HG03280 (cell line): Measurements from ENCODE around the gene SLC8B1.

Experiments
- ATAC-seq: cut with Tn5 transposase; IDR thresholded peaks from one replicate; pipeline ENCODE4 v1.9.1; 2021; ENCODE audit warnings: mild to moderate bottlenecking, moderate library complexity; ENCODE audit not compliant: unreplicated experiment

SLC8B1 gene

DNA sequence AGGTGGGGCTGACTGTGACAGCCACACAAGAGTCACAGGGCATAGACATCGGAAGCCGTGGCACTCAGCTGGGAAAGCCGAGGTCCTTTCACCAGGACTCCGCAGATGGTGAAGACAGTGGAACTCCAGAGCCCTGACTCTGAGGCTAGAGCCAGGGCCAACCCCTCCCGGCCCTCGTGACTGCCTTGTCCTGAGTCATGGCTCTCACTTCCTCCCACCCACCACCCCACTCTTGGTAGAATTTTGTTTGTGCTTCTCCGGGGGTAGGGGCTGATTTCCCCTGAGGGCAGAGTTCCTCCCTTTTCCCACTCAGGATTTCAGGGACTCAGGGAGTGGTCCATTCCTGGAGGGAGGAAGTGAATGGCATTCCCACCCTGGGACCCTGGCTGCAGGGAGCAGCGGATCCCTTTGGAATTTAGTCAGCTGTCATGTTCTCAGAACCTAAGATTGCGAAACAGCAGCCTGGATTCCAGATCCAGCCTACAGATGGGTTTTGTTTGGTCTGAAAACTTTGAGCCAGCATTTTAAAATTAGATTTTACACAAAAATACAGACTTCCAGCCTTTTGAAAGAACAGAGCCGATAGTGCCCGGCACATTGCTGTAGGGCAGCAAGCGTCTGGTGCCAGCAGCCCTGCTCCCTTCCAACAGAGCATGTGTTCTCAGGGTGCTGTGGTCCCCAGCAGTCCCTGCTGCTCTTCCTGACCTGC, 62.9 kb downstream of the SLC8B1 start:
- ATAC-seq = no peak

DNA sequence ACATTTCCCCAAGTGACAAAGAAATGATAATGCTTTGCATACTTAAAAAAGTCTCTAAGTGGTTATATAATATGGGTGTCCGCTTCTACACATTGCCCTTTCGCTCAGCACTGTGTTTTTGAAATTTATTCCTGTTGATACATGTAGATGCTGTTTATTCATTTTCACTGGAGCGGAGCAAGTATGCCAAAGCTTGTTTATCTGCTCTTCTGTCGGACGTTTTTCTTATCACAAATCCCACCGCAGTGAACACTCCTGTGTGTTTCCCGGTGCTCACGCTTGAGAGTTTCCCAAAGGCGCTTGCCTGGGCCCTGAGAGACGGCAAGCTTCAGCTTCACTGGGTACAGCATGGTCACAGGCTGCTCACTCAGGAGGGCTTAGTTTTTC, 63.5 kb downstream of the SLC8B1 start:
- ATAC-seq = no peak

DNA sequence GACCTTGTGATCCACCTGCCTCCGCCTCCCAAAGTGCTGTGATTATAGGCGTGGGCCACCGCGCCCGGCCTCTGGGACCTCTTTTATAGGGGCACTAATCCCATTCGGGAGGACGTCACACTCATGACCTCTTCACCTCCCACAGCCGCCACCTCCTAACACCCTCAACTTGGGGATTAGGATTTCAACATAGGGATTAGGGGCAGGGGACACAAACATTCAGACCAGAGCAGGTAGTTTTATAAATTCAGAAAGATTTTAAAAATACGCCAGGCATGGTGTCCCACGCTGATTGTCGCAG, 64.2 kb downstream of the SLC8B1 start:
- ATAC-seq = no peak

- ATAC-seq = no peak
Observed at GRCh38 chr12:113269257-113269943, 65.5 kb downstream of the SLC8B1 start.

DNA sequence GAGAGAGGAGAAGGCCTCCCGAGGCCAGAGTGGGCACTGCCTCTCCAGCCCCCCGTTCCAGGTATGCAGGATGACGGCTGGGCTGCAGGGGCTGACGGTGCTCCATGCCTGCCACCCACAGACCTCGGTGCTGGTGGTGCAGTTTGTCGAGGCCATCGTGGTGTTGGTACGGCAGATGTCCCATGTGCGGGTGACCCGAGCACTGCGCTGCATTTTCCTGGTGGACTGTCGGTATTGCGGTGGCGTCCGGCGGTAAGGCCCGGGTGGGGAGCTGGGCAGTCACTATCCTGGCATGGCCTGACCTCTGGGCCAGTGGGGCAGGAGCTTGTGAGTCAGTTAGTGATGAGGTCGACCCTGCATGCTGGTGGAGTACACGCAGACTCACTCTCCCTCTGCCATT, 66.3 kb downstream of the SLC8B1 start:
- no peak for ATAC-seq

DNA sequence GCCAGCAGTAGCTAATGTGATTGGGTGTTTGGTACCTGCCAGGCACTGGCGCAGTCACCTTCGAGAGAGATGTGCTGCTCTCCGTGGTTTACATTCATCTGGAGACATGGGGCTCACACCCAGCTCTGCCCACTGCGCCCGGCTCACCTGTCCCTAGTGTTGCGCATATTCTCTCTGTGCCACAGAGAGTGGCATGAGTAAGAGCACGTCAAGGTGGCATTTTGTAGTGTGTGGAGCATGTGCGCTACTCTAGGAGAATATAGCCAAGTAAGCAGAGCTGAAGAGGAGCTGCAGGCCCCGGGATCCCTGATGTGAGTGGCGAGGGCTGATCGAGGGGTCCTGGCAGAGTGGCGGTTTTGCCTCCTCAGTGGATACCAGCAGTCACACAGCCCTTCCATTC, 66.8 kb downstream of the SLC8B1 start:
- ATAC-seq = no peak

DNA sequence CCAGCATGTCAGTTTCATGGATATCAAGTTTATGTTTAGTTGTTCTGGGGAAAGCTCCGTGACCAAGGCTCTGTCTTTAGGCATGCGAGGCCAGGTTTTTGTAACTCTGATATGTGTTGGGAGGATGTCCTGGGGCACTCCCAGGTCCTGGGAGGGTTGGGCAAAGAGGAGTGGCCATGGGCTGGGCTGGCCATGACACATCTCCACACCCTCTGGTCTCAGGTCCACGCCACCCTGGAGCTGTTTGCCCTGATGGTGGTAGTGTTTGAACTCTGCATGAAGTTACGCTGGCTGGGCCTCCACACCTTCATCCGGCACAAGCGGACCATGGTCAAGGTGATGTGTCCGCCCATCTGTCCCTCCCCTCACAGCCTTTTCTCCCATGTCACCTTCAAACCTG, 67.3 kb downstream of the SLC8B1 start:
- no peak for ATAC-seq

DNA sequence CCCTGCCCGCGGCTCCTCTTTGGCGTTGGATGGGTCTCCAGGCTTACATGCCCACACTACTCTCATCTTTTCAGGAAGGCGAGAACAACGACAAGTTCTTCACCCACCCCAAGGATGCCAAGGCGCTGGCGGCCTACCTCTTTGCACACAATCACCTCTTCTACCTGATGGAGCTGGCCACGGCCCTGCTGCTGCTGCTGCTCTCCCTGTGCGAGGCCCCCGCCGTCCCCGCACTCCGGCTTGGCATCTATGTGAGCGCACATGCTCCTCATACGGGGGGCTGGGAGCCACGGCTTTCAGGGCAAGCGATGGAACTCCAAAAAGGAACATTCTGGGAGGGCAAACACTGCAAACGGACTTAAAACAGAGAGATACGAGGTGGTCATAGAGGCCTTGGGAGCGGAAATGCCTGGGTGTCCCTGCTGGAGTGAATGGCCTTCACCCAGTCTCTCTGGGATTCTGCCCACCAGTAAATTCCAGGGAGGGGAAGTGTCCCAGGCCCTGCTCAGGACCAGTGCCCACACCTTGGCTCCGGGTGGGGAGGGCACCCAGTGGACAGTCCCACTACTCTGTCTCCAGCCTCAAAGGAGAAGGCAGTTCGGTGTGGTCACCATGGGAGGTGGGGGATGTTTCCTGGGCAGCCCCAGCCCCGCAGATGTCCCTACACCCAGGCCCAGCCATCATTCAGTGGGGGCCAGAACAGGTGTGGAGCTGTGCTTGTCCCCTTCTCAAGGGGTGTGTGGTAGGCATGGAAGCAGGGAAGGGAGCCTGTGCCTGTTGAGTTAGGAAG, 68.6 kb downstream of the SLC8B1 start:
- ATAC-seq = no peak

GRCh38 chr12:113263431-113263963, 71.4 kb downstream of the SLC8B1 start:
- ATAC-seq = no peak

DNA sequence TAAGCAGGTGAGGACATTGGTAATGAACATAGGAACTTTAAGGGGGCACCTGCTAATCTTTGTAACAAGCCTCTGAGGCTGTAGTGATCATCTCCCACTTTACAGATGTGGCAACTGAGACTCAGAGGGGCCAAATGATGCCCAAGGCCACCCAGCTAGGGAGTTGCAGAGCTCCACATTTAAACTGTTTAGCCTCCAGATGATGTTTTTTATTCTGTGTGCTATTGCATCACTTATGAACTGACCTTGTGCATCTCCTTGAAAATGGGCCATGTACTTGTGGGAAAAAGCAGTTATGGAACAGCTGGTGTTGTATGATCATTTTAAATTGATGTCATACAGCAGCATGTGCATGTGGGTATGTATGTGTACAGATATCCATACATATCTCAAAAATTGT, 72.2 kb downstream of the SLC8B1 start:
- no peak for ATAC-seq

DNA sequence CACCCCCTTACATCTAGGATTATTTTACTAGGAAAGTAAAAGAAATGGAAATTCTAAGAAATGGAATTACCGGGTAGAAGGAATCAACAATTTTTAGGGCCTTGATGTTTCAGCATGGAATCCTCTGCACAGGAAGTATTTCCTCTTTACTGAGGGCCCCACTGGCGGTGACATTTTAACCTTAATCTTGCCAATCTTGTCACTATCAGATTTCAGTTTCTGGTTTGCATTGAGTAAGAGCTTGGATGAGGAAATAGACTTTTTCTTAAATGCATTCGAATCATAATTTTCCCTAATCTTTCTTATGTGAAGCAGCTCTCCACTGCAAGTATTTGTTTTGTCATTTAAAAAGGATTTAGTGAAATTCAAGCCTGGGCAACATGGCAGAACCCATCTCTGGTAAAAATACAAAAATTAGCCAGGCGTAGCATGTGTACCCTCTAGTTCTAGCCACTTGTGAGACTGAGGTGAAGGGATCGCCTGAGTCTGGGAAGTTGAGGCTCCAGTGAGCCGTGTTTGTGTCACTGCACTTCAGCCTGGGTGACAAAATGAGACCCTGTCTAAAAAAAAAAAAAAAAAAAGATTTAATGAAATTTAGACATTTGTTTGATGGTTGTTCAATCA, 73.0 kb downstream of the SLC8B1 start:
- ATAC-seq = no peak

GRCh38 chr12:113260636-113261300, 74.1 kb downstream of the SLC8B1 start:
- ATAC-seq = no peak

- ATAC-seq = no peak
Observed at GRCh38 chr12:113260127-113260526, 74.8 kb downstream of the SLC8B1 start.

- no peak for ATAC-seq
Observed at GRCh38 chr12:113257564-113257963, 77.3 kb downstream of the SLC8B1 start.

GRCh38 chr12:113254298-113254697, 80.6 kb downstream of the SLC8B1 start:
- no peak for ATAC-seq

DNA sequence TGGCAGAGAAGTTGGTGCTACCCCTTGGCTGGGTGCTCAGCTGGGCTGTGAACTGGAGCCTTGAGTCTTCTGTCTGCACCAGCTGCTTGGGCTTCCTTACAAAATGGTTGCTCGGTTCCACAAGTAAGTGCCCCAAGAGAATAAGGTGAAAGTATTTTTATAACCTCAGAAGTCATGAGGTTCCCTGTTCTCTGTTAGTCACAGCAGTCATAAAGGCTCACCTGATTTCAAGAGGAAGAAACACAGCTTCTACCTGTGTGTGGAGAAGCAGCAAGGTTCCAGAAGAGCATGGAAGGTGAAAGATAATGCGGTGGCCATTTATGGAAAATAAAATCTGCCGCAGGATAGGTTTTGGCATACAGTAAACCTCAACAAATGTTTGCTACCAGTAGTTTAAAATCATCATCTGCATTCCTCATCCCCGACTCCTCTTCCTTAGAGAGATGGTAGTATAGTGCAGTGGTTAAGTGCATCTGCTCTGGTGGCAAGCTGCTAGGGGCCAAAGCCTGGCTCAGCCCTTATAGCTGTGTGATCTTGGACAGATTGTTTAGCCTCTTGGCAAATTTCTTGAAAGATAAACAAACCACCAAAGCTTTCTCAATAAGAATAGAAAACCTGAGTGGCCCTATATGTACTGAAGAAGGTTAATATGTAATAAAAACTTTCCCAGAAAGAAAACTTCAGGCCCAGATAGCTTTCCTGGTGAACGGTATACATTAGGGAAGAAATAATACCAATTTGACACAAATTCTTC, 81.2 kb downstream of the SLC8B1 start:
- ATAC-seq = no peak

GRCh38 chr12:113252494-113252893, 82.4 kb downstream of the SLC8B1 start:
- no peak for ATAC-seq

DNA sequence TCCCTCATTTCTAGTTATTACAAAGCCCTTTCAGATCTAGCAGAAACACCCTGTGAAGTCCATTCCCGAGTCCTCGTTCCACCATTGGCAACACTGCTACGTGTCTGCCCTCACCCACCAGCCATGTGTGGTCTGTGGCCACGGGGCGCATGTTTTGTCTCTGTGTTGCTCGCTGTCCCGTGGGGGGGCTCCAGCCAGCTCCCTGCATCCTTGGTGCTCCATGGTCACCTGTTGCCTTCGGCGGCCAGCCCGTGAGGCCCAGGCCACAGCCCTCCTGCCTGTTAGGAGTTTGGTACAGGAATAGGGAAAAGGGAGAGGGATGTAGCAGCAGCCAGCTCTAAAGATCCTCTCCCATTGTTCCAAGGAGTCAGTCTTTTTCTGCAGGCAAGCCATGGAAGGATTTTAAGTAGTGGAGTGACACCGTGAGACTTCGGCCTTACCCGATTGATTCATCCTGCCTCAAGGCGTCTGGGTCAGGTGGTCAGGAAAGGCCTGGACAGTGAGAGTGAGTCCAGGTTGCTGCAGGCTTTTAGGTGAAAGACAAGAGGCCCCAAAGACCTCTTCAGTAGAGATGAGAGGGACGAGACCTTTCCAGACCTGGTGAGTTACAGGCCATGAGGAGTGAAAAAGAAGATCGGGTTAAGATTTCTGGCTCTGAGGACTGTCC, 83.4 kb downstream of the SLC8B1 start:
- ATAC-seq = no peak

DNA sequence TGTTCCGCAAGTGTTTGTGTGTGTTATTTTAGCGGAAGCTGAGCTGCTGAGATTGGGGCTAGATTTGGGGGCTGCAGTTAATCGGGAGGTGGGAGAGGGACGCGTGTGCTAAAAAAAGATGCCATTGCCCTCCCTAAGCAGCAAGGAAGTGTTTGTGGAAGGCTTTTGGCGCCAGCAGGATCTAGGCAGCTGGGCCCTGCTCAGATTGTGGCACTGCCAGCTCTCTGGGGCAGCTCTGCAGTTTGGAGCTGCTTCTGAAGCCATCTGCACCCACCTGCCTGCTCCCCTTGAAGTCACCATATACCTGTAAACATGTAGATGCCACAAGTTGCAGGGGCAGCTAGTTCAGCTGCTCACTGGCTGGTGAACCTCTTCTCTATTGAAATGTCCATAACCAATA, 84.9 kb downstream of the SLC8B1 start:
- no peak for ATAC-seq

DNA sequence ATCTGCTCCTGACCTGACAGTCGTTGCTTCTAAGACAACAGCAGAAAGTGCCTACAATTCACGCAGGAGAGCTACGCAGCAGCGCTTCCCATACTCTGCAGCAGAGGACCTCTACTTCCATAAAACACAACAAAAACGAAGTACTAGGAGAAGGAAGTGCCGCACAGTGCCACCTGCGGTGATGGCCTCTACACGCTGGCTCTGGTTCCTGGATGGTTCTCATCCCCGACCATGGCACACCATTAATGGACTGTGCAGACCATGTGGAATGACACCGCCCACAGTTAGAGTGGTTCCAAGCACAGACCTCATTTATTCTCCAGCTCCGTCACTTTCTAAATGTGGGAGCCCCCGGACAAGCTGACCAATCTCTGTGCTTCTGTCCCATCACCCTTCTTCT, 85.4 kb downstream of the SLC8B1 start:
- no peak for ATAC-seq
